Measurements from ENCODE around the gene TIMM44. TPM values are rescaled to one million over a fixed set of nuclear protein-coding genes. Genes with fewer than 3 reads are reported as not detected.

The TIMM44 gene
- polyA plus RNA-seq, 1 donor = 49.1 TPM

GRCh38 chr19:7983995-7984837 lies 40.8 kb upstream of the TIMM44 start:
- H3K36me3 ChIP-seq (ENCODE audit: control insufficient read depth, insufficient read depth, low read length) = peaks cover 97% of the 10 kb centered on the region
- no peak overlapping the region for H3K27ac ChIP-seq (ENCODE audit: low read length)
- no peak for DNase-seq
- no peak overlapping the region for H3K4me3 ChIP-seq (ENCODE audit: low read length)
- peaks cover 12% of the 10 kb centered on the region for H3K4me1 ChIP-seq (ENCODE audit: control insufficient read depth, insufficient read depth, low read length)
- no peaks in the 10 kb centered on the region for H3K9me3 ChIP-seq (ENCODE audit: control insufficient read depth, low read depth, low read length)
- 100% methylated on average over 4 of the region's 14 CpGs for WGBS (ENCODE audit: insufficient coverage, low lambda C conversion rate)
- H3K27me3 ChIP-seq (ENCODE audit: control insufficient read depth, insufficient read depth, low read length) = no peaks in the 10 kb centered on the region

GRCh38 chr19:7983286-7983950 lies 40.0 kb upstream of the TIMM44 start:
- Histone ChIP-seq H3K4me3 (ENCODE audit: low read length) (no peak overlapping the region), H3K27ac (ENCODE audit: low read length) (no peak overlapping the region), H3K9me3 (ENCODE audit: control insufficient read depth, low read depth, low read length) (no peaks in the 10 kb centered on the region), H3K36me3 (ENCODE audit: control insufficient read depth, insufficient read depth, low read length) (peaks cover 96% of the 10 kb centered on the region), H3K4me1 (ENCODE audit: control insufficient read depth, insufficient read depth, low read length) (peaks cover 14% of the 10 kb centered on the region), H3K27me3 (ENCODE audit: control insufficient read depth, insufficient read depth, low read length) (no peaks in the 10 kb centered on the region)
- WGBS (ENCODE audit: insufficient coverage, low lambda C conversion rate) = no CpG with 5 or more reads among the region's 18 CpGs
- no peak for DNase-seq

GRCh38 chr19:7982651-7983099 lies 39.2 kb upstream of the TIMM44 start:
- H3K4me1 ChIP-seq (ENCODE audit: control insufficient read depth, insufficient read depth, low read length) = peaks cover 14% of the 10 kb centered on the region
- H3K4me3 ChIP-seq (ENCODE audit: low read length) = no peak overlapping the region
- 86% methylated on average over 4 of the region's 21 CpGs for WGBS (ENCODE audit: insufficient coverage, low lambda C conversion rate)
- H3K36me3 ChIP-seq (ENCODE audit: control insufficient read depth, insufficient read depth, low read length) = peaks cover 96% of the 10 kb centered on the region
- no peak overlapping the region for H3K27ac ChIP-seq (ENCODE audit: low read length)
- H3K27me3 ChIP-seq (ENCODE audit: control insufficient read depth, insufficient read depth, low read length) = no peaks in the 10 kb centered on the region
- DNase-seq = no peak
- no peaks in the 10 kb centered on the region for H3K9me3 ChIP-seq (ENCODE audit: control insufficient read depth, low read depth, low read length)

- Histone ChIP-seq H3K27me3 (ENCODE audit: control insufficient read depth, insufficient read depth, low read length) (no peaks in the 10 kb centered on the region), H3K27ac (ENCODE audit: low read length) (no peak overlapping the region), H3K4me3 (ENCODE audit: low read length) (no peak overlapping the region), H3K36me3 (ENCODE audit: control insufficient read depth, insufficient read depth, low read length) (peaks cover 97% of the 10 kb centered on the region), H3K4me1 (ENCODE audit: control insufficient read depth, insufficient read depth, low read length) (peaks cover 14% of the 10 kb centered on the region), H3K9me3 (ENCODE audit: control insufficient read depth, low read depth, low read length) (no peaks in the 10 kb centered on the region)
- no CpG with 5 or more reads among the region's 10 CpGs for WGBS (ENCODE audit: insufficient coverage, low lambda C conversion rate)
- DNase-seq = no peak
Observed at GRCh38 chr19:7982103-7982502, 38.6 kb upstream of the TIMM44 start.

GRCh38 chr19:7981661-7982060 lies 38.2 kb upstream of the TIMM44 start:
- Histone ChIP-seq H3K4me3 (ENCODE audit: low read length) (no peak overlapping the region), H3K4me1 (ENCODE audit: control insufficient read depth, insufficient read depth, low read length) (peaks cover 14% of the 10 kb centered on the region), H3K27me3 (ENCODE audit: control insufficient read depth, insufficient read depth, low read length) (no peaks in the 10 kb centered on the region), H3K27ac (ENCODE audit: low read length) (no peak overlapping the region), H3K9me3 (ENCODE audit: control insufficient read depth, low read depth, low read length) (no peaks in the 10 kb centered on the region), H3K36me3 (ENCODE audit: control insufficient read depth, insufficient read depth, low read length) (peaks cover 99% of the 10 kb centered on the region)
- DNase-seq = no peak
- no CpG with 5 or more reads among the region's 7 CpGs for WGBS (ENCODE audit: insufficient coverage, low lambda C conversion rate)

GRCh38 chr19:7981199-7981598 lies 37.7 kb upstream of the TIMM44 start:
- no peak for DNase-seq
- no peak overlapping the region for H3K27ac ChIP-seq (ENCODE audit: low read length)
- peaks cover 14% of the 10 kb centered on the region for H3K4me1 ChIP-seq (ENCODE audit: control insufficient read depth, insufficient read depth, low read length)
- no CpG with 5 or more reads among the region's 7 CpGs for WGBS (ENCODE audit: insufficient coverage, low lambda C conversion rate)
- H3K9me3 ChIP-seq (ENCODE audit: control insufficient read depth, low read depth, low read length) = no peaks in the 10 kb centered on the region
- peaks cover 98% of the 10 kb centered on the region for H3K36me3 ChIP-seq (ENCODE audit: control insufficient read depth, insufficient read depth, low read length)
- H3K27me3 ChIP-seq (ENCODE audit: control insufficient read depth, insufficient read depth, low read length) = no peaks in the 10 kb centered on the region
- H3K4me3 ChIP-seq (ENCODE audit: low read length) = no peak overlapping the region

- no peak overlapping the region for H3K27ac ChIP-seq (ENCODE audit: low read length)
- H3K27me3 ChIP-seq (ENCODE audit: control insufficient read depth, insufficient read depth, low read length) = no peaks in the 10 kb centered on the region
- no peaks in the 10 kb centered on the region for H3K9me3 ChIP-seq (ENCODE audit: control insufficient read depth, low read depth, low read length)
- no CpG with 5 or more reads among the region's 12 CpGs for WGBS (ENCODE audit: insufficient coverage, low lambda C conversion rate)
- H3K4me3 ChIP-seq (ENCODE audit: low read length) = no peak overlapping the region
- peaks cover 14% of the 10 kb centered on the region for H3K4me1 ChIP-seq (ENCODE audit: control insufficient read depth, insufficient read depth, low read length)
- DNase-seq = no peak
- H3K36me3 ChIP-seq (ENCODE audit: control insufficient read depth, insufficient read depth, low read length) = peaks cover 93% of the 10 kb centered on the region
Observed at GRCh38 chr19:7980635-7981121, 37.2 kb upstream of the TIMM44 start.

- Histone ChIP-seq H3K36me3 (ENCODE audit: control insufficient read depth, insufficient read depth, low read length) (peaks cover 93% of the 10 kb centered on the region), H3K9me3 (ENCODE audit: control insufficient read depth, low read depth, low read length) (no peaks in the 10 kb centered on the region)
- WGBS (ENCODE audit: insufficient coverage, low lambda C conversion rate) = no CpG with 5 or more reads among the region's 13 CpGs
Observed at GRCh38 chr19:7980168-7980567, 36.7 kb upstream of the TIMM44 start.

GRCh38 chr19:7979559-7979958 lies 36.1 kb upstream of the TIMM44 start:
- Histone ChIP-seq H3K36me3 (ENCODE audit: control insufficient read depth, insufficient read depth, low read length) (peaks cover 93% of the 10 kb centered on the region), H3K4me3 (ENCODE audit: low read length) (no peak overlapping the region), H3K4me1 (ENCODE audit: control insufficient read depth, insufficient read depth, low read length) (peaks cover 14% of the 10 kb centered on the region), H3K9me3 (ENCODE audit: control insufficient read depth, low read depth, low read length) (no peaks in the 10 kb centered on the region), H3K27ac (ENCODE audit: low read length) (peak overlapping the region; percentile 20), H3K27me3 (ENCODE audit: control insufficient read depth, insufficient read depth, low read length) (no peaks in the 10 kb centered on the region)
- WGBS (ENCODE audit: insufficient coverage, low lambda C conversion rate) = no CpG with 5 or more reads among the region's 8 CpGs
- DNase-seq = no peak

More at GRCh38 chr19:7980168-7980567, 36.7 kb upstream of the TIMM44 start:
- peaks cover 14% of the 10 kb centered on the region for H3K4me1 ChIP-seq (ENCODE audit: control insufficient read depth, insufficient read depth, low read length)
- peak; percentile 50 to 73 for DNase-seq
- no peak overlapping the region for H3K27ac ChIP-seq (ENCODE audit: low read length)
- no peaks in the 10 kb centered on the region for H3K27me3 ChIP-seq (ENCODE audit: control insufficient read depth, insufficient read depth, low read length)
- no peak overlapping the region for H3K4me3 ChIP-seq (ENCODE audit: low read length)

GRCh38 chr19:7979011-7979410 lies 35.5 kb upstream of the TIMM44 start:
- WGBS (ENCODE audit: insufficient coverage, low lambda C conversion rate) = no CpG with 5 or more reads among the region's 10 CpGs
- no peak overlapping the region for H3K27ac ChIP-seq (ENCODE audit: low read length)

More at GRCh38 chr19:7979011-7979410, 35.5 kb upstream of the TIMM44 start:
- Histone ChIP-seq H3K36me3 (ENCODE audit: control insufficient read depth, insufficient read depth, low read length) (peaks cover 93% of the 10 kb centered on the region), H3K4me3 (ENCODE audit: low read length) (no peak overlapping the region), H3K4me1 (ENCODE audit: control insufficient read depth, insufficient read depth, low read length) (peaks cover 14% of the 10 kb centered on the region), H3K27me3 (ENCODE audit: control insufficient read depth, insufficient read depth, low read length) (no peaks in the 10 kb centered on the region), H3K9me3 (ENCODE audit: control insufficient read depth, low read depth, low read length) (no peaks in the 10 kb centered on the region)
- no peak for DNase-seq

Measured in large intestine (tissue), 3 donors.